CD4-positive, alpha-beta T cell (primary cell): ENCODE measurements around the gene ITK. TPM values are rescaled to one million over a fixed set of nuclear protein-coding genes. Genes with fewer than 3 reads are reported as not detected.
"Not testable (repeated sequence)": the region's sequence is repeated elsewhere in the genome, so short reads cannot be mapped to it uniquely, and the experiment has no call there.

ENCODE experiments used
- ATAC-seq: fragments of 200-7000 bp; cut with Tn5 transposase; one replicate; pipeline ENCODE4 v1.10.0; 2022; ENCODE audit warnings: mild to moderate bottlenecking; ENCODE audit not compliant: poor library complexity
- CTCF ChIA-PET: fragments of 350-600 bp; sonication (Branson Sonifier 250); formaldehyde crosslinking; loops from one replicate; lab custom pipeline; 2021; ENCODE audit warnings: antibody characterized with exemption, inconsistent platforms; lab: Charles Lee
- POLR2A ChIA-PET: fragments of 350-600 bp; sonication (Branson Sonifier 250); formaldehyde crosslinking; loops from one replicate; lab custom pipeline; 2021; ENCODE audit warnings: antibody characterized with exemption, inconsistent platforms; lab: Charles Lee
- DNase-seq, 14 experiments: peaks; one replicate each; pipeline ENCODE4 v3.0.0-alpha.2; 2013 to 2020; ENCODE audit warnings: mixed read lengths in 2 of 14
- H3K27ac ChIP-seq, 2 donors: one replicate each; pipeline versions ENCODE4 v1.5.1 to v1.7.0; 2013; ENCODE audit warnings: low read length in 2 of 2, low read depth in 1 of 2, mild to moderate bottlenecking in 1 of 2
- H3K27me3 ChIP-seq, 2 experiments: 1 replicate in 1 of 2; 2 replicates in 1 of 2; pipeline versions ENCODE4 v1.6.1 to v1.7.0; 2013; ENCODE audit warnings: low read length in 2 of 2, control low read depth in 1 of 2, mild to moderate bottlenecking in 1 of 2, moderate library complexity in 1 of 2; ENCODE audit not compliant: insufficient read depth in 2 of 2, control insufficient read depth in 1 of 2
- H3K36me3 ChIP-seq: one replicate; pipeline ENCODE4 v1.6.1; 2013; ENCODE audit warnings: low read length, control low read depth; ENCODE audit not compliant: insufficient read depth
- H3K4me1 ChIP-seq: one replicate; pipeline ENCODE4 v1.6.1; 2013; ENCODE audit warnings: low read length, control low read depth; ENCODE audit not compliant: insufficient read depth
- H3K4me3 ChIP-seq: one replicate; pipeline ENCODE4 v1.5.1; 2013; ENCODE audit warnings: mild to moderate bottlenecking, low read length, moderate library complexity
- H3K9me3 ChIP-seq, 2 experiments: 1 replicate in 1 of 2; 2 replicates in 1 of 2; pipeline versions ENCODE4 v1.6.1 to v1.7.0; 2013; ENCODE audit warnings: low read length in 2 of 2, mild to moderate bottlenecking in 2 of 2, control low read depth in 1 of 2, moderate library complexity in 1 of 2; ENCODE audit not compliant: control insufficient read depth in 1 of 2, insufficient read depth in 1 of 2
- H3K27ac Mint-ChIP-seq: one replicate; pipeline ENCODE4 v1.8.0; 2020; ENCODE audit warnings: mixed read lengths
- H3K27me3 Mint-ChIP-seq: one replicate; pipeline ENCODE4 v1.8.0; 2021; ENCODE audit warnings: mixed read lengths
- H3K36me3 Mint-ChIP-seq: one replicate; pipeline ENCODE4 v1.8.0; 2021; ENCODE audit warnings: low read depth, mixed read lengths
- H3K4me1 Mint-ChIP-seq: one replicate; pipeline ENCODE4 v1.8.0; 2021; ENCODE audit warnings: low read depth, mixed read lengths
- H3K4me3 Mint-ChIP-seq: one replicate; pipeline ENCODE4 v1.8.0; 2020; ENCODE audit warnings: mild to moderate bottlenecking, mixed read lengths
- H3K9me3 Mint-ChIP-seq: one replicate; pipeline ENCODE4 v1.8.0; 2020; ENCODE audit warnings: mixed read lengths
- CTCF ChIP-seq: fragments of 200-600 bp; IDR thresholded peaks from one replicate; pipeline ENCODE4 v1.8.0; 2022; ENCODE audit warnings: antibody characterized with exemption, mild to moderate bottlenecking
- intact Hi-C, 2 experiments: fragments of 100-400 bp; cut with DNase I in 1 of 2; cut with micrococcal nuclease in 1 of 2; formaldehyde crosslinking; loops; one replicate each; pipeline versions ENCODE4 v1.15.1 to v1.9.0; 2023 to 2025; cut with DNase I, micrococcal nuclease
- total RNA-seq, 174 experiments: library from RNA in 2 of 174; stranded (reverse) in 2 of 174; gene quantifications; one replicate each; pipeline ENCODE4 v1.2.3 and lab custom pipeline; 2021 to 2026

The ITK gene
- total RNA-seq, 2 experiments from 2014 or later: 289 to 292 TPM

- H3K4me3 Mint-ChIP-seq: no peak overlapping the region
- H3K4me1 Mint-ChIP-seq: peaks cover 50% of the 10 kb centered on the region
- DNase-seq: no peak
- no peak for TF ChIP-seq CTCF
- ATAC-seq: no peak
- peaks cover 98% of the 10 kb centered on the region for H3K36me3 Mint-ChIP-seq
- H3K4me1 ChIP-seq: peaks cover 30% of the 10 kb centered on the region
- no peaks in the 10 kb centered on the region for H3K27me3 Mint-ChIP-seq
- H3K9me3 ChIP-seq: no peaks in the 10 kb centered on the region
- ChIA-PET POLR2A (interaction anchor here (0.6 to 1.2 kb wide), 2 partner anchors 13 to 30 kb away, joined by 3 to 4 read pairs; no protein-coding TSS in a partner anchor), CTCF (no interaction called here)
- no peak overlapping the region for H3K4me3 ChIP-seq
- intact Hi-C loops: no loop called here
- peaks cover 99% of the 10 kb centered on the region for H3K36me3 ChIP-seq
- no peak overlapping the region for H3K27ac ChIP-seq
- peak overlapping the region; percentile 65 for H3K27ac Mint-ChIP-seq
- no peaks in the 10 kb centered on the region for H3K27me3 ChIP-seq
- H3K9me3 Mint-ChIP-seq: no peaks in the 10 kb centered on the region
Observed at GRCh38 chr5:157241483-157241882, 60.8 kb downstream of the ITK start.

GRCh38 chr5:157244704-157245103 lies 64.1 kb downstream of the ITK start:
- ChIA-PET POLR2A (interaction anchor here (1.6 to 7.1 kb wide), 3 partner anchors 8 to 29 kb away, joined by 3 to 64 read pairs (median 5); no protein-coding TSS in a partner anchor), CTCF (interaction anchor here (0.7 kb wide), 1 partner anchor 13 kb away, joined by 3 read pairs; no protein-coding TSS in a partner anchor)
- Mint-ChIP-seq H3K27ac (peak overlapping the region; percentile 70), H3K4me1 (peaks cover 62% of the 10 kb centered on the region), H3K36me3 (peaks cover 98% of the 10 kb centered on the region)
- not testable (repeated sequence) for H3K9me3 ChIP-seq, H3K4me3 ChIP-seq, H3K27me3 ChIP-seq, H3K4me3 Mint-ChIP-seq, DNase-seq, H3K9me3 Mint-ChIP-seq, H3K27me3 Mint-ChIP-seq, ATAC-seq
- peaks cover 57% of the 10 kb centered on the region for H3K4me1 ChIP-seq
- H3K27ac ChIP-seq: peak overlapping the region in 1 of 2 donors; percentile 11
- intact Hi-C loops: loop anchor here in 1 of 2 experiments (5.0 kb wide), 1 partner anchor 97 kb away; no protein-coding TSS in a partner anchor
- H3K36me3 ChIP-seq: peaks cover 99% of the 10 kb centered on the region

GRCh38 chr5:157245476-157245875 lies 64.8 kb downstream of the ITK start:
- H3K4me3 Mint-ChIP-seq: no peak overlapping the region
- peaks cover 68% of the 10 kb centered on the region for H3K4me1 Mint-ChIP-seq
- Histone ChIP-seq H3K4me3 (no peak overlapping the region), H3K9me3 (no peaks in the 10 kb centered on the region), H3K27me3 (no peaks in the 10 kb centered on the region), H3K27ac (no peak overlapping the region), H3K36me3 (peaks cover 99% of the 10 kb centered on the region), H3K4me1 (peaks cover 60% of the 10 kb centered on the region)
- POLR2A ChIA-PET: interaction anchor here (1.6 to 7.1 kb wide), 2 partner anchors 27 to 30 kb away, joined by 3 to 64 read pairs; no protein-coding TSS in a partner anchor
- no peak for TF ChIP-seq CTCF
- no peaks in the 10 kb centered on the region for H3K9me3 Mint-ChIP-seq
- DNase-seq (no peak), ATAC-seq (no peak)
- CTCF ChIA-PET: no interaction called here
- intact Hi-C loops: loop anchor here in 1 of 2 experiments (5.0 kb wide), 1 partner anchor 98 kb away; no protein-coding TSS in a partner anchor
- no peaks in the 10 kb centered on the region for H3K27me3 Mint-ChIP-seq
- peaks cover 98% of the 10 kb centered on the region for H3K36me3 Mint-ChIP-seq
- peak overlapping the region; percentile 91 for H3K27ac Mint-ChIP-seq
